Colonic mucosa (tissue), 4 donors: ENCODE data around the gene PCP4L1. TPM values are rescaled to one million over a fixed set of nuclear protein-coding genes. Genes with fewer than 3 reads are reported as not detected.

Experiments used
- DNase-seq: peaks from one replicate; pipeline ENCODE4 v3.0.0-alpha.2; 2020
- H3K27ac ChIP-seq: fragments of 200-600 bp; one replicate; pipeline ENCODE4 v1.8.0; 2021
- H3K27me3 ChIP-seq: fragments of 200-600 bp; one replicate; pipeline ENCODE4 v1.8.0; 2021
- H3K36me3 ChIP-seq: fragments of 200-600 bp; one replicate; pipeline ENCODE4 v1.8.0; 2021
- H3K4me1 ChIP-seq: fragments of 200-600 bp; one replicate; pipeline ENCODE4 v1.8.0; 2021; ENCODE audit warnings: mild to moderate bottlenecking
- H3K4me3 ChIP-seq: fragments of 200-600 bp; one replicate; pipeline ENCODE4 v1.8.0; 2021
- H3K9ac ChIP-seq, 2 donors: one replicate each; pipeline ENCODE4 v1.7.0; 2013; ENCODE audit warnings: control low read depth in 2 of 2, low read depth in 2 of 2, low read length in 2 of 2
- H3K9me3 ChIP-seq: fragments of 200-600 bp; one replicate; pipeline ENCODE4 v1.8.0; 2021
- intact Hi-C: fragments of 100-400 bp; cut with DNase I; formaldehyde crosslinking; loops from one replicate; pipeline ENCODE4 v1.14.1; 2022
- total RNA-seq, 2 donors: library from RNA; stranded (reverse); fragmentation: NEBNext Ultra II Directional in 1 of 2; extraction: Animal tissue kit (Norgen Biotek cat#: 25700) in 1 of 2; gene quantifications; one replicate each; pipeline ENCODE4 v1.2.1, GENCODE V29; 2021
- TF ChIP-seq, protein P1 (sequence below): fragments of 200-600 bp; IDR thresholded peaks from one replicate; pipeline ENCODE4 v1.8.0; 2022; ENCODE audit warnings: antibody characterized with exemption, mild to moderate bottlenecking
- donor health status: healthy.
- donor health status: DM: no; HTN: no; CAD: no.
- donor health status: DM: no; HTN: no; CAD: no.

The PCP4L1 gene
- total RNA-seq, 2 donors from 2014 or later, result 0.22 to 1.4 TPM

DNA sequence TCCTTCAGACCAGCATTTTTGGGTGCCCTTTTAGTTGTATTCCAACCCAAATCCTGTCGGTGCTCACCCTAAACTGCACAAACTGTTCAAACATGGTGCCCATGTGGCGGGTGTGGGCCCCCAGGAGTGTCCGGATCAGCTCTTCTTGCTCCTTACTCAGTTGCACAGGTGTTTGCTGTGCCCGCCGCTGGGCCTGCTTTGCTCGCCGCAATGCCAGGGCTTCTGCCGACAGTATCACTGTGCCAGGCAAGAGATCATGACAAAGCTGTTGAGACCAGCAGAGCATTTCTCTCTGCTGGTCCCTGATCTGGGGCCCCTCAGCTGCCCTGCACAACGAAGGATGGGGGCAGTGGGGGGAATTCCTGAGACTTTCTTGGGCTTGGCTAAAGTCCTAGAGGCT is 25.4 kb upstream of the PCP4L1 start:
- Histone ChIP-seq H3K36me3 (peaks cover 7% of the 10 kb centered on the region), H3K4me3 (no peak overlapping the region), H3K27me3 (no peaks in the 10 kb centered on the region), H3K27ac (no peak overlapping the region), H3K9me3 (no peaks in the 10 kb centered on the region), H3K4me1 (no peaks in the 10 kb centered on the region), H3K9ac (no peak overlapping the region)
- DNase-seq, result no peak
- TF ChIP-seq, protein P1, sequence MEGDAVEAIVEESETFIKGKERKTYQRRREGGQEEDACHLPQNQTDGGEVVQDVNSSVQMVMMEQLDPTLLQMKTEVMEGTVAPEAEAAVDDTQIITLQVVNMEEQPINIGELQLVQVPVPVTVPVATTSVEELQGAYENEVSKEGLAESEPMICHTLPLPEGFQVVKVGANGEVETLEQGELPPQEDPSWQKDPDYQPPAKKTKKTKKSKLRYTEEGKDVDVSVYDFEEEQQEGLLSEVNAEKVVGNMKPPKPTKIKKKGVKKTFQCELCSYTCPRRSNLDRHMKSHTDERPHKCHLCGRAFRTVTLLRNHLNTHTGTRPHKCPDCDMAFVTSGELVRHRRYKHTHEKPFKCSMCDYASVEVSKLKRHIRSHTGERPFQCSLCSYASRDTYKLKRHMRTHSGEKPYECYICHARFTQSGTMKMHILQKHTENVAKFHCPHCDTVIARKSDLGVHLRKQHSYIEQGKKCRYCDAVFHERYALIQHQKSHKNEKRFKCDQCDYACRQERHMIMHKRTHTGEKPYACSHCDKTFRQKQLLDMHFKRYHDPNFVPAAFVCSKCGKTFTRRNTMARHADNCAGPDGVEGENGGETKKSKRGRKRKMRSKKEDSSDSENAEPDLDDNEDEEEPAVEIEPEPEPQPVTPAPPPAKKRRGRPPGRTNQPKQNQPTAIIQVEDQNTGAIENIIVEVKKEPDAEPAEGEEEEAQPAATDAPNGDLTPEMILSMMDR, result no peak
- intact Hi-C loops, result no loop called here

DNA sequence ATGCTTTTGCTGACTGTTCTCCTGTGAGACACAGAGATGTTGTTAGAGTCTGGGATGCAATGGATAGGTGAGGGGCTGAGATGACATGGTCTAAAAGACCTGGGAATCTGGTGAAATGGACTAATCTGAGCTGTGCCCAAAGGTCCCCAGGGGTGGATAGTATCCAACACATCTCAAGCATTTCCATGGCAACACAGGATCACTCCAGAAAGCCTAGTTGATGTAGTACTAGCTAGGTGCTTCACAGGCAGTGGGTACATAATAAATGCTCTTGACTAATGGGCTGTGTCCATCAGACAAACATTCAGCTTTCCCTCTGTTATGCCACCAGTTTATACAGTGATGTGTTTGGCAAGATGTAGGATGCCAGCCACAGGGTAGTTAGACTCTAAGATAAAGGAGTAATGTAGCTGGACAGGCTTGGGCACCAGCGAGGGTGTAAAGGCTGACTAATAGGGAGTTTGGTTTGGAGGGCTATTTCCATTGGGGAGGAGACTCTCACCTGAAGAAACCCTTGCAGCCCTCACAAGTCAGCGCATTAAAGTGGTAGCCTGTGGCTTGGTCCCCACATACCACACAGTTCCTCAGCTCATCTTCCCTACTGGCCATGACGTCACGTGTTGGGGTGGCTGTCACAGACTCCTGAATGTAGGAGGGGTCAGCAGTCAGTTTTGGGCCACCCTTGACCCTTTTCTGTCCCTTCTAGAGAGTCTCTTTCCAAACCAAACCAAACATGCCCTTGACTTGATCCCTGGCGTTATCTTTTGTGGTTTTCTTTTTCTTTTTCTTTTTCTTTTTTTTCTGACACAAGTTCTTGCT is 22.4 kb upstream of the PCP4L1 start:
- intact Hi-C loops, result no loop called here

GRCh38 chr1:161238039-161238473 is 20.5 kb upstream of the PCP4L1 start, which contains the start of gene NR1I3:
Gene NR1I3, minus strand, starts transcription at chr1:161238203. Its CDS starts 1,638 bp downstream, at chr1:161236565.
- H3K9ac ChIP-seq, result no peak within 1 kb of the TSS
- intact Hi-C loops, result no loop called here
- H3K36me3 ChIP-seq, result no peaks in the 10 kb centered on the region
- no peaks in the 10 kb centered on the region for H3K9me3 ChIP-seq
- TF ChIP-seq, protein P1, result no peak
- no peak for DNase-seq
- no peaks in the 10 kb centered on the region for H3K4me1 ChIP-seq
- H3K27me3 ChIP-seq, result no peaks in the 10 kb centered on the region
- no peak within 1 kb of the TSS for H3K4me3 ChIP-seq
- H3K27ac ChIP-seq, result no peak within 1 kb of the TSS

More for the DNA sequence above, 22.4 kb upstream of the PCP4L1 start:
- no peak for DNase-seq
- Histone ChIP-seq H3K4me1 (no peaks in the 10 kb centered on the region), H3K4me3 (no peak overlapping the region), H3K27me3 (no peaks in the 10 kb centered on the region), H3K27ac (no peak overlapping the region), H3K9me3 (no peaks in the 10 kb centered on the region), H3K36me3 (no peaks in the 10 kb centered on the region), H3K9ac (no peak overlapping the region)
- TF ChIP-seq, protein P1, result no peak

- no peaks in the 10 kb centered on the region for H3K36me3 ChIP-seq
- no peaks in the 10 kb centered on the region for H3K4me1 ChIP-seq
- intact Hi-C loops, result no loop called here
- H3K27ac ChIP-seq, result no peak overlapping the region
- H3K27me3 ChIP-seq, result no peaks in the 10 kb centered on the region
- no peak overlapping the region for H3K4me3 ChIP-seq
- TF ChIP-seq, protein P1, result no peak
- H3K9ac ChIP-seq, result no peak overlapping the region
- no peaks in the 10 kb centered on the region for H3K9me3 ChIP-seq
- no peak for DNase-seq
Observed at GRCh38 chr1:161241682-161242081, 16.9 kb upstream of the PCP4L1 start.

DNA sequence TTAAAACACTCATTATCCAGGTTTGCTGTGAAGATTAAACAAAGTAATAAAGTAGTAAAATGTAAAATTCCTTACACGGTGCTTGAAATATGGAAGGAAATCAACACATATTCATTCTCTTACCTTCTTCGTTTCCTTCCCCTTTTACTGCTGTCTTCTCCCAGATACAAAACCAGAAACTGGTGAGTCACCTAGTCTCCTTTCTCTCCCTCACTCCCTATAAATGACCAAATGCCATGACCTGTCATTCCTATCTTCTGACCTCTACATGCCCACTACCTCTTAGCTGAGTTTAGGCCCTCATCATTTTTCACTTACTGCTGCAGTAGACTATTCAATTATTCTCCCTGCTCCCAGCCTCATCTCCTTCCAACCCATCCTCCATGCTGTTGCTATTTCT is 16.2 kb upstream of the PCP4L1 start:
- no peak for DNase-seq
- no peaks in the 10 kb centered on the region for H3K9me3 ChIP-seq
- no peaks in the 10 kb centered on the region for H3K4me1 ChIP-seq
- H3K27ac ChIP-seq, result no peak overlapping the region
- intact Hi-C loops, result no loop called here
- no peaks in the 10 kb centered on the region for H3K27me3 ChIP-seq
- no peak overlapping the region for H3K4me3 ChIP-seq
- TF ChIP-seq, protein P1, result no peak
- H3K36me3 ChIP-seq, result no peaks in the 10 kb centered on the region
- H3K9ac ChIP-seq, result no peak overlapping the region
